Measurements from ENCODE around the gene PTPRZ1. TPM values are rescaled to one million over a fixed set of nuclear protein-coding genes. Genes with fewer than 3 reads are reported as not detected.

PTPRZ1 gene
- total RNA-seq, 1 donor from 2014 or later: 20.7 TPM

GRCh38 chr7:122094549-122094948, 221.6 kb downstream of the PTPRZ1 start:
- TF ChIP-seq, protein P1, sequence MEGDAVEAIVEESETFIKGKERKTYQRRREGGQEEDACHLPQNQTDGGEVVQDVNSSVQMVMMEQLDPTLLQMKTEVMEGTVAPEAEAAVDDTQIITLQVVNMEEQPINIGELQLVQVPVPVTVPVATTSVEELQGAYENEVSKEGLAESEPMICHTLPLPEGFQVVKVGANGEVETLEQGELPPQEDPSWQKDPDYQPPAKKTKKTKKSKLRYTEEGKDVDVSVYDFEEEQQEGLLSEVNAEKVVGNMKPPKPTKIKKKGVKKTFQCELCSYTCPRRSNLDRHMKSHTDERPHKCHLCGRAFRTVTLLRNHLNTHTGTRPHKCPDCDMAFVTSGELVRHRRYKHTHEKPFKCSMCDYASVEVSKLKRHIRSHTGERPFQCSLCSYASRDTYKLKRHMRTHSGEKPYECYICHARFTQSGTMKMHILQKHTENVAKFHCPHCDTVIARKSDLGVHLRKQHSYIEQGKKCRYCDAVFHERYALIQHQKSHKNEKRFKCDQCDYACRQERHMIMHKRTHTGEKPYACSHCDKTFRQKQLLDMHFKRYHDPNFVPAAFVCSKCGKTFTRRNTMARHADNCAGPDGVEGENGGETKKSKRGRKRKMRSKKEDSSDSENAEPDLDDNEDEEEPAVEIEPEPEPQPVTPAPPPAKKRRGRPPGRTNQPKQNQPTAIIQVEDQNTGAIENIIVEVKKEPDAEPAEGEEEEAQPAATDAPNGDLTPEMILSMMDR (conservative IDR thresholded peaks at IDR 0.05): no peak

DNA sequence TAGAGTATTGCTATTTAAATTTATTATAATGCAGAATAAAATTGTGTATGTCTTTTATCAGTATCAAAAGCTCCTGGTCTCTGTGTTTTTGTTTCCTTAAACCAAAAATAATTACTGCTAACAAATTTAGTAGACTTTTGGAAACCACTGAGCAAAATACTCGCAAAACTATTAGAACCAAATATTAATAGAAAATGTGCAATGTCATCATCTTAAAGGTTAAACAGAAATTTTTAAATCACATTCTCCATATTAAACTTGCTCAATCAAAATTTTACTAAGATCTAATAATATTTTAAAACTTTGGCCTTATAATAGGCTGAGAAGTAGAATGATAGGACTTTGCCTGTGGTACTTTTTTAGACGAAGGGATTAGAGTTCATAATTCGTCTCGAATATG, 222.7 kb downstream of the PTPRZ1 start:
- no peaks in the 10 kb centered on the region for H3K9me3 Mint-ChIP-seq
- H3K4me3 Mint-ChIP-seq: no peak overlapping the region
- H3K27ac Mint-ChIP-seq: no peak overlapping the region
- no peaks in the 10 kb centered on the region for H3K4me1 Mint-ChIP-seq (ENCODE audit: unreplicated experiment)
- H3K36me3 Mint-ChIP-seq: peaks cover 18% of the 10 kb centered on the region
- TF ChIP-seq, protein P1 (conservative IDR thresholded peaks at IDR 0.05): no peak
- no peaks in the 10 kb centered on the region for H3K27me3 Mint-ChIP-seq
- DNase-seq (ENCODE audit: extremely low spot score, unreplicated experiment): no peak

More at GRCh38 chr7:122094549-122094948, 221.6 kb downstream of the PTPRZ1 start:
- DNase-seq (ENCODE audit: extremely low spot score, unreplicated experiment): no peak
- Mint-ChIP-seq H3K36me3 (peaks cover 9% of the 10 kb centered on the region), H3K4me3 (no peak overlapping the region), H3K9me3 (no peaks in the 10 kb centered on the region), H3K27me3 (no peaks in the 10 kb centered on the region), H3K27ac (no peak overlapping the region), H3K4me1 (ENCODE audit: unreplicated experiment) (no peaks in the 10 kb centered on the region)

DNA sequence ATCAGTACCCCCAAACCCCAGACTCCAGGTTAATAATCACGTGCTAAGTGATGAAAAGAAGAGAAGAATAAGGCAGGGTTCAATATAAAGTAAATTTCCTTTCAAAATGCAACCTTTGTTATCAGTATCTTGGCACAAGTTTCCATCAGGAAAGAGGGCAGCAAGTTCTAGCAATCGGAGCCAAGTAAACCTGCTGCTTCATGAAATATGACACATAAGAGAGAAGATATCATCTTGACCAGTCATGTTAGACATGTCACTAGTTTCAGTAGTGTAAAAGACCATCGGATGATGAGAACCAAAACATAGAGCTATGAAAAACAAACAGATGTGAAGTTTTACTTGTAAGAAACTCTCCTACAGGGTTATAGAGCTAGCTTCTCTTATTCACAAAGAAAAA, 227.1 kb downstream of the PTPRZ1 start:
- TF ChIP-seq, protein P1 (conservative IDR thresholded peaks at IDR 0.05): no peak
- H3K9me3 Mint-ChIP-seq: no peaks in the 10 kb centered on the region
- H3K4me1 Mint-ChIP-seq (ENCODE audit: unreplicated experiment): no peaks in the 10 kb centered on the region
- no peak overlapping the region for H3K27ac Mint-ChIP-seq
- no peak for DNase-seq (ENCODE audit: extremely low spot score, unreplicated experiment)
- H3K4me3 Mint-ChIP-seq: no peak overlapping the region
- H3K27me3 Mint-ChIP-seq: no peaks in the 10 kb centered on the region
- H3K36me3 Mint-ChIP-seq: peaks cover 38% of the 10 kb centered on the region

DNA sequence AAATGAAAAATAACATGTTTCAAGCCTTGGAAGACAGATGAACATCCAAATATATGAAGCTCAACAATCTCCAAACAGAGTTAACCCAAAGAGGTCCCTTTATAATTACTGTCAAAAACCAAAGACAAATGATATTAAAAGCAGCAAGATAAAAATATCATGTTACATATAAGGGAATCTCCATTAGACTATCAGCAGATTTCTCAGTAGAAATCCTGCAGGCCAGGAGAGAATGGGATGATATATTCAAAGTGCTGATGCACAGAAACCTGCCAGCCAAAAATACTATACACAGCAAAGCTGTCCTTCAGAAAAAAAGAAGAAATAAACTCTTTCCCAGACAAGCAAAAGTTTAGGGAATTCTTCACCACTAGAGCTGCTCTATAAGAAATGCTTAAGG, 230.1 kb downstream of the PTPRZ1 start:
- peaks cover 66% of the 10 kb centered on the region for H3K36me3 Mint-ChIP-seq

More for the DNA sequence above, 230.1 kb downstream of the PTPRZ1 start:
- H3K9me3 Mint-ChIP-seq: peaks cover 12% of the 10 kb centered on the region
- no peak overlapping the region for H3K27ac Mint-ChIP-seq
- H3K4me3 Mint-ChIP-seq: no peak overlapping the region
- H3K4me1 Mint-ChIP-seq (ENCODE audit: unreplicated experiment): no peaks in the 10 kb centered on the region
- DNase-seq (ENCODE audit: extremely low spot score, unreplicated experiment): no peak
- TF ChIP-seq, protein P1 (conservative IDR thresholded peaks at IDR 0.05): no peak
- no peaks in the 10 kb centered on the region for H3K27me3 Mint-ChIP-seq
